ENCODE data around the gene MAP3K7. TPM values are rescaled to one million over a fixed set of nuclear protein-coding genes. Genes with fewer than 3 reads are reported as not detected.

Gene MAP3K7
- total RNA-seq, 2 donors from 2014 or later = 21.9 to 25.8 TPM

DNA sequence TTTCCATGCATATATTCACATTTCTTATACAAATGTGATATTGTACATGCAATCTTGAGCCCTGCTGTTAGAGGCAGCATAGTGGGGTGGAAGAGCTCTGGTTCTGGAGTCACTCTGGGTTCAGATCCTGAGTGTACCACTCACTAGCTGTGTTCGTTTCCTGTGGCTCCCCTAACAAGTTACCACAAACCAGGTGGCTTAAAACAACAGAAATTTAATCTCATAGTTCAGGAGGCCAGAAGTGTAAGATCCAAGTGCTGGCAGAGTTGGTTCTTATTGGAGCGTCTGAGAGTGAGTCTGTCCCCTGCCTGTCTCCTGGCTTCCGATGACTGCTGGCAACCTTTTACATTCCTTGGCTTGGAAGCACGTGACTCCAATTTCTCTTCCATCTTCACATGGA, 115.6 kb downstream of the MAP3K7 start:
- H3K36me3 Mint-ChIP-seq (ENCODE audit: low read depth) = peaks cover 13% of the 10 kb centered on the region
- H3K27ac Mint-ChIP-seq = no peak overlapping the region
- ATAC-seq (replicated peaks) = no peak

DNA sequence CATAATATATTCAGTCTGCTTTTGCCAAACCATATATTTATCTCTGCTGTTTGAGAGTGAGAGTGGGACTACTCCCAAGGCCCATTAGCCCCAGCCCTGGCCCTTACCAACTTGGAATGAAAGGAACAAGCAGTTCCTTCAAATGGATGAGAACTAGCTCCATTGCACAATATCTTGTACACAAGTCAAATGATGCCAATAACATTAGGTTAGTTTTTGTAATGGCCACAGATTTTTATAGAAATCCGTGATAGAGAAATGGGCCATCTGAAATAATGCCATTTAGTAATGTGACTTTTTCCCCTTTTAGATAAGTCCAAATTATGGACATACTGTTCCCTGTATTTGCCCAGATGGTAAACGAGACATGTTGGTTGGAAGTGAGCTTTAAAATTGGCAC, 117.0 kb downstream of the MAP3K7 start:
- Mint-ChIP-seq H3K9me3 (no peaks in the 10 kb centered on the region), H3K36me3 (ENCODE audit: low read depth) (peaks cover 13% of the 10 kb centered on the region), H3K4me3 (no peak overlapping the region), H3K4me1 (peaks cover 56% of the 10 kb centered on the region), H3K27ac (no peak overlapping the region), H3K27me3 (peaks cover 7% of the 10 kb centered on the region)
- ATAC-seq (replicated peaks) = no peak

More for the DNA sequence above, 115.6 kb downstream of the MAP3K7 start:
- H3K27me3 Mint-ChIP-seq = peaks cover 7% of the 10 kb centered on the region
- H3K9me3 Mint-ChIP-seq = no peaks in the 10 kb centered on the region
- no peak overlapping the region for H3K4me3 Mint-ChIP-seq
- H3K4me1 Mint-ChIP-seq = peaks cover 49% of the 10 kb centered on the region

GRCh38 chr6:90468859-90469258, 118.0 kb downstream of the MAP3K7 start:
- Mint-ChIP-seq H3K27ac (no peak overlapping the region), H3K9me3 (no peaks in the 10 kb centered on the region), H3K36me3 (ENCODE audit: low read depth) (peaks cover 12% of the 10 kb centered on the region), H3K4me3 (no peak overlapping the region), H3K4me1 (peaks cover 47% of the 10 kb centered on the region), H3K27me3 (peaks cover 7% of the 10 kb centered on the region)
- no peak for ATAC-seq (replicated peaks)

DNA sequence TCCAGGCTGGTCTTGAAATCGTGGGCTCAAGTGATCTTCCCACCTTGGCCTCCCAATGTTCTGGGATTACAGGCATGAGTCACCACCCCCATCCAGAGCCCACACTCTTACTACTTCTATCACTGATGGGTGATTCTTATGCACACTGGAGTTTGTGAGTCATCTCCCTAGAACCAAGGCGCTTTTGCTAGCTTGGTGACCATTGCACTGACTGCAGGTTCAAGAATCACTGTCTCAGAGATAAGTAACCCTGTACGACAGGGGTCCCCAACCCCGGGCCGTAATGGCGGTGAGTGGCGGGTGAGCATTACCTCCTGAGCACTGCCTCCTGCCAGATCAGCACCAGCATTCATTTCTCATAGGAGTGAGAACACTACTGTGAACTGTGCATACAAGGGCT, 118.8 kb downstream of the MAP3K7 start:
- Mint-ChIP-seq H3K27ac (peak overlapping the region; percentile 85), H3K4me3 (peak overlapping the region; percentile 48), H3K27me3 (peaks cover 7% of the 10 kb centered on the region), H3K36me3 (ENCODE audit: low read depth) (peaks cover 7% of the 10 kb centered on the region), H3K9me3 (peaks cover 3% of the 10 kb centered on the region), H3K4me1 (peaks cover 47% of the 10 kb centered on the region)
- peak; percentile 64 for ATAC-seq (replicated peaks)

GRCh38 chr6:90467546-90467945, 119.3 kb downstream of the MAP3K7 start:
- Mint-ChIP-seq H3K27me3 (peaks cover 7% of the 10 kb centered on the region), H3K9me3 (peaks cover 3% of the 10 kb centered on the region), H3K36me3 (ENCODE audit: low read depth) (peaks cover 7% of the 10 kb centered on the region), H3K27ac (peak overlapping the region; percentile 96), H3K4me3 (peak overlapping the region; percentile 60), H3K4me1 (peaks cover 47% of the 10 kb centered on the region)
- no peak for ATAC-seq (replicated peaks)

DNA sequence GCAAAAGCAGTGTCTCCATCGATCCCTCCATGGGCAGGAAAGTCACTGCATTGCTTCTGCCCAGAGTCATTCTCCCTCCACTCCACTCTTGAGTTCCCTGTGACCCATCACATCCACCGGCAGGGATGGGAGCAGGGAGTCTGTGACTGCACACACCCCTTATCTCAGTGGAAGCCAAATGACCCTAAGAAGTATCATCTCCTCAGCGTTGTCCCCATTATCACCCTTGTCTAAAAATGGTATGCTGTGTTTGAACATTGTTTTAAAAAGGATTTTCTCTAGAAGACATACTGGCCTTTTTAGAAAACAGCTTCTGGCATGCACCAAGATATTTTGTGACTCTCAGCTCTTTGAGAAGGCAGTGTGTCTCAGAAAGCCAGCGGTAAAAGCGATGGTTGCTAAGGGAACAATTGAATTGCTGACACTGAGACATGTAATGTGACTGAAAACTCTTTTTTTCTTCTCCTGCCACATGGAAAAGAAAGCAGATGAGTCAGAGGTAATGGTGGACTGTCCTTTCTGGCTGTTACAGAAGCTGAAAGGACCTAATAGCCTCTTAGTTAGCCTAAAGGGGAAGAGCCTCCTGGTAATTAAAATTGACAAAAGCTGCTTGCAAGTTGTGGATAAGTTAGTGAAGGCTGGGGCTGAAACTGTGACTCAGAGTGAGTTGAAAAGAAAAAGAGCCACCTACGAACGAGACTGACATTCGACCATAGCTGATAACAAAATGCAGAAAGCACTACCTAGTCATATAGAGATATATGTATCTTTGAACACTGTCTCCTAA, 120.5 kb downstream of the MAP3K7 start:
- Mint-ChIP-seq H3K4me1 (peaks cover 47% of the 10 kb centered on the region), H3K27ac (peak overlapping the region; percentile 96), H3K4me3 (peak overlapping the region; percentile 60), H3K36me3 (ENCODE audit: low read depth) (peaks cover 7% of the 10 kb centered on the region), H3K27me3 (peaks cover 7% of the 10 kb centered on the region), H3K9me3 (peaks cover 3% of the 10 kb centered on the region)
- peak; percentile 83 for ATAC-seq (replicated peaks)

DNA sequence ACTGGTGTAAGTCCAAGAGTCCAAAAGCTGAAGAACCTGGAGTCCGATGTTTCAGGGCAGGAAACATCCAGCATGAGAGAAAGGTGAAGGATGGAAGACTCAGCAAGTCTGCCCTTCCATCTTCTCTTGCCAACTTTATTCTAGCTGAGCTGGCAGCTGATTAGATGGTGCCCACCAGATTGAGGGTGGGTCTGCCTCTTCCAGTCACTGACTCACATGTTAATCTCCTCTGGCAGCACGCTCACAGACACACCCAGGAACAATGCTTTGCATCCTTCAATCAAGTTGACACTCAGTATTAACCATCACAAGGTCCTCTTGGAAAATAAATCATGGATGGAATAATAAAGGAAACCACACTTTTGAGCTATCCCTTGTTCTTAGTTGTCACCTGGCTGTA, 121.2 kb downstream of the MAP3K7 start:
- H3K4me3 Mint-ChIP-seq = peak overlapping the region; percentile 60

DNA sequence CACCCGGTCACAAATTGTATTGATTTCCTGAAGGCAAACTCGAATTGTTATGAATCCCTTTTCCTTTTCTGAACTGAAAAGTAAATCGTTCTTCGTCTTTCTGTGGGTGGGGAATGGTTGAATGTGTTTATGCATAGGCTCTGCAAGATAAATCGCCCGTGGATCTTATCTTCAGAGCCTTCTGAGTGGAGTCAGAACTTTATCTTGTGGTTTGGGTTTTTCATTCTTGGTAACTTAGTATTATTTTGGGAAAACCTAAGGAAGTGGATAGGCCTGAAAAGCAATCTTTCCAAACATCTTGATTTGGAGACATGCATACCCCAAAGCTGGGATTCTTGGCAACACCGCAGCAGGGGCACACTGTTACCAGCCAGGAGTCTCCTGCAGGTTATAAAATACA, 122.4 kb downstream of the MAP3K7 start:
- Mint-ChIP-seq H3K4me3 (peak overlapping the region; percentile 80), H3K4me1 (peaks cover 51% of the 10 kb centered on the region), H3K27me3 (no peaks in the 10 kb centered on the region), H3K27ac (peak overlapping the region; percentile 87), H3K9me3 (peaks cover 3% of the 10 kb centered on the region), H3K36me3 (ENCODE audit: low read depth) (peaks cover 7% of the 10 kb centered on the region)
- no peak for ATAC-seq (replicated peaks)

More for the DNA sequence above, 121.2 kb downstream of the MAP3K7 start:
- Mint-ChIP-seq H3K27me3 (peaks cover 3% of the 10 kb centered on the region), H3K36me3 (ENCODE audit: low read depth) (peaks cover 7% of the 10 kb centered on the region), H3K27ac (peak overlapping the region; percentile 96), H3K4me1 (peaks cover 44% of the 10 kb centered on the region), H3K9me3 (peaks cover 3% of the 10 kb centered on the region)
- no peak for ATAC-seq (replicated peaks)

GRCh38 chr6:90463874-90464273, 123.0 kb downstream of the MAP3K7 start:
- peak overlapping the region; percentile 87 for H3K27ac Mint-ChIP-seq
- ATAC-seq (replicated peaks) = no peak
- H3K27me3 Mint-ChIP-seq = no peaks in the 10 kb centered on the region
- H3K4me1 Mint-ChIP-seq = peaks cover 57% of the 10 kb centered on the region
- H3K9me3 Mint-ChIP-seq = peaks cover 3% of the 10 kb centered on the region
- H3K4me3 Mint-ChIP-seq = peak overlapping the region; percentile 80
- H3K36me3 Mint-ChIP-seq (ENCODE audit: low read depth) = peaks cover 7% of the 10 kb centered on the region
